NCI-H2171 (cell line): ENCODE measurements around the gene DRC3.

Experiments used
- DNase-seq: peaks from one replicate; lab custom pipeline; 2025; lab: John Stamatoyannopoulos, UW

DRC3 gene

GRCh38 chr17:18025241-18025944, 52.7 kb downstream of the DRC3 start:
- no peak for DNase-seq

GRCh38 chr17:18025945-18026776, 53.5 kb downstream of the DRC3 start:
- peak; percentile 39 for DNase-seq

GRCh38 chr17:18027280-18027679, 54.6 kb downstream of the DRC3 start:
- DNase-seq, result no peak

- no peak for DNase-seq
Observed at GRCh38 chr17:18028114-18028951, 55.7 kb downstream of the DRC3 start.

- no peak for DNase-seq
Observed at GRCh38 chr17:18028952-18029540, 56.4 kb downstream of the DRC3 start.

GRCh38 chr17:18031955-18032354, 59.3 kb downstream of the DRC3 start:
- no peak for DNase-seq

- peak; percentile 82 for DNase-seq
Observed at GRCh38 chr17:18033442-18034099, 60.9 kb downstream of the DRC3 start.

- no peak for DNase-seq
Observed at GRCh38 chr17:18035704-18036103, 63.0 kb downstream of the DRC3 start.

- DNase-seq, result no peak
Observed at GRCh38 chr17:18037486-18037885, 64.8 kb downstream of the DRC3 start.

- DNase-seq, result no peak
Observed at GRCh38 chr17:18038149-18038850, 65.6 kb downstream of the DRC3 start.

- peak; percentile 99 for DNase-seq
Observed at GRCh38 chr17:18038861-18039534, 66.3 kb downstream of the DRC3 start, which contains the start of the genes ATPAF2 and GID4. ATPAF2 (minus strand) TSS chr17:18039168; CDS start chr17:18039013, 155 bp downstream. GID4 (plus strand) TSS chr17:18039408; CDS start chr17:18039465, 57 bp downstream.

- no peak for DNase-seq
Observed at GRCh38 chr17:18039535-18040260, 67.0 kb downstream of the DRC3 start.

- DNase-seq, result no peak
Observed at GRCh38 chr17:18040261-18040858, 67.7 kb downstream of the DRC3 start.

- DNase-seq, result no peak
Observed at GRCh38 chr17:18041776-18042175, 69.1 kb downstream of the DRC3 start.

GRCh38 chr17:18042983-18043382, 70.3 kb downstream of the DRC3 start:
- DNase-seq, result no peak

GRCh38 chr17:18043491-18043890, 70.8 kb downstream of the DRC3 start:
- DNase-seq, result no peak

- DNase-seq, result no peak
Observed at GRCh38 chr17:18044609-18045008, 71.9 kb downstream of the DRC3 start.

GRCh38 chr17:18045691-18046350, 73.2 kb downstream of the DRC3 start:
- DNase-seq, result no peak
